HepG2 (cell line): ENCODE data around the gene ZC3H18. TPM values are rescaled to one million over a fixed set of nuclear protein-coding genes. Genes with fewer than 3 reads are reported as not detected.
A peak's percentile ranks its signal among the peaks of the same experiment; 100 is the strongest.

Source experiments
- ATF7-NPFF ChIP-seq: sonication (generic); formaldehyde crosslinking; IDR thresholded peaks from 2 replicates; pipeline ENCODE4 v1.8.1; 2023; ENCODE audit warnings: mild to moderate bottlenecking, low read depth, missing genetic modification reagents, moderate library complexity
- BORCS8-MEF2B ChIP-seq: sonication (generic); formaldehyde crosslinking; IDR thresholded peaks from 2 replicates; pipeline ENCODE4 v1.8.0; 2022; ENCODE audit warnings: mild to moderate bottlenecking, missing genetic modification reagents
- CBX2 ChIP-seq, 2 experiments: fragments of 200-600 bp in 1 of 2; sonication (generic); formaldehyde crosslinking in 1 of 2; IDR thresholded peaks; 2 replicates each; pipeline versions ENCODE4 v1.7.0 to v1.8.1; 2018 to 2022; ENCODE audit warnings: low read depth in 2 of 2, low read length in 1 of 2, mild to moderate bottlenecking in 1 of 2, missing genetic modification reagents in 1 of 2
- DMTF1 ChIP-seq: sonication (generic); formaldehyde crosslinking; IDR thresholded peaks from 2 replicates; pipeline ENCODE4 v1.4.0; 2020; ENCODE audit warnings: mild to moderate bottlenecking, missing genetic modification reagents
- DR1 ChIP-seq: sonication (generic); formaldehyde crosslinking; IDR thresholded peaks from 2 replicates; pipeline ENCODE4 v1.8.0; 2021; ENCODE audit warnings: mild to moderate bottlenecking, missing genetic modification reagents, inconsistent platforms
- FIP1L1 ChIP-seq: fragments of 200-400 bp; formaldehyde crosslinking; IDR thresholded peaks from 2 replicates; pipeline ENCODE4 v1.6.1; 2018; ENCODE audit warnings: low read depth, mild to moderate bottlenecking, low read length, moderate library complexity, borderline replicate concordance; ENCODE audit not compliant: insufficient read depth
- FOXA1 ChIP-seq, 2 experiments: fragments of 450-650 bp in 1 of 2; sonication (generic) in 1 of 2; formaldehyde crosslinking in 1 of 2; IDR thresholded peaks; 2 replicates each; pipeline versions ENCODE4 v1.4.0 to v1.6.1; 2016 to 2020; ENCODE audit warnings: missing genetic modification reagents in 1 of 2
- LCORL ChIP-seq, 2 experiments: fragments of 450-650 bp in 1 of 2; sonication (generic) in 1 of 2; formaldehyde crosslinking in 1 of 2; IDR thresholded peaks; 2 replicates each; pipeline versions ENCODE4 v1.5.0 to v1.6.1; 2017 to 2020; ENCODE audit warnings: antibody characterized with exemption in 1 of 2, missing genetic modification reagents in 1 of 2
- PRDM4 ChIP-seq: sonication (generic); formaldehyde crosslinking; IDR thresholded peaks from 2 replicates; pipeline ENCODE4 v1.9.0; 2021; ENCODE audit warnings: missing genetic modification reagents, borderline replicate concordance
- U2AF2 ChIP-seq: fragments of 200-400 bp; formaldehyde crosslinking; IDR thresholded peaks from 2 replicates; pipeline ENCODE4 v1.6.1; 2017; ENCODE audit warnings: low read depth, mild to moderate bottlenecking, low read length
- ZBTB43 ChIP-seq: sonication (generic); formaldehyde crosslinking; conservative IDR thresholded peaks from 2 replicates; pipeline ENCODE4 v1.4.0; 2020; ENCODE audit warnings: missing genetic modification reagents
- ZNF224 ChIP-seq: sonication (generic); formaldehyde crosslinking; IDR thresholded peaks from 2 replicates; pipeline ENCODE4 v1.5.0; 2020; ENCODE audit warnings: mild to moderate bottlenecking, missing genetic modification reagents
- ZNF30 ChIP-seq: sonication (generic); formaldehyde crosslinking; IDR thresholded peaks from 2 replicates; pipeline ENCODE4 v1.5.0; 2020; ENCODE audit warnings: mild to moderate bottlenecking, missing genetic modification reagents
- ZNF430 ChIP-seq: sonication (generic); formaldehyde crosslinking; IDR thresholded peaks from 2 replicates; pipeline ENCODE4 v1.9.0; 2021; ENCODE audit warnings: mild to moderate bottlenecking, missing genetic modification reagents
- ZNF781 ChIP-seq: sonication (generic); formaldehyde crosslinking; IDR thresholded peaks from 2 replicates; pipeline ENCODE4 v1.5.1; 2020; ENCODE audit warnings: borderline replicate concordance, mild to moderate bottlenecking, missing genetic modification reagents; ENCODE audit errors: not compliant biosample characterization
- ZNF839 ChIP-seq: sonication (generic); formaldehyde crosslinking; IDR thresholded peaks from 2 replicates; pipeline ENCODE4 v1.4.0; 2020; ENCODE audit warnings: missing genetic modification reagents, mild to moderate bottlenecking, borderline replicate concordance
- polyA plus RNA-seq, 8 experiments: library from polyadenylated mRNA; depleted of rRNA in 3 of 8; stranded (reverse) in 7 of 8; unstranded in 1 of 8; fragments of >200 nt; fragmentation: Illumina TruSeq in 4 of 8; extraction: Trizol in 4 of 8; gene quantifications; 2 replicates each; pipeline versions ENCODE4 v1.2.1 to v1.2.3, GENCODE V29; 2011 to 2016; ENCODE audit warnings: low read depth in 4 of 8, missing spikeins in 1 of 8, mixed read lengths in 1 of 8; ENCODE audit not compliant: insufficient read depth in 1 of 8
- total RNA-seq, 5 experiments: library from RNA; depleted of rRNA; stranded (reverse); fragments of >200 nt; fragmentation: Illumina TruSeq; extraction: Trizol; gene quantifications; 2 replicates each; pipeline ENCODE4 v1.2.3, GENCODE V29; 2016; ENCODE audit warnings: low read depth in 1 of 5
- TF ChIP-seq, protein P1 (sequence below): sonication (generic); formaldehyde crosslinking; IDR thresholded peaks from 2 replicates; pipeline ENCODE4 v1.8.0; 2022; ENCODE audit warnings: low read depth, missing genetic modification reagents

ZC3H18 gene
- total and polyA plus RNA-seq, 2 of the 13 experiments (the other 11 are each of a cell fraction or from before 2014, with no cell fraction given) = 11.2 to 27.4 TPM

GRCh38 chr16:88527186-88527936 is 42.8 kb upstream of the ZC3H18 start (continued):
- TF ChIP-seq ZNF224 (CRISPR knock-in tag) (no peak), FIP1L1 (no peak), ZNF839 (CRISPR knock-in tag) (peak; percentile 67; the same call in 1 of the 2 replicates), CBX2 (IDR thresholded peaks at IDR 0.05; ENCODE audit: low read depth, low read length) (no peak), CBX2 (CRISPR knock-in tag; IDR thresholded peaks at IDR 0.05; ENCODE audit: low read depth) (no peak), DR1 (no peak), DMTF1 (CRISPR knock-in tag) (no peak), BORCS8-MEF2B (CRISPR knock-in tag) (peak; percentile 50; the same call in 1 of the 2 replicates), FOXA1 (IDR thresholded peaks at IDR 0.05) (no peak), FOXA1 (CRISPR knock-in tag; IDR thresholded peaks at IDR 0.05) (no peak), ZNF30 (CRISPR knock-in tag) (no peak), PRDM4 (CRISPR knock-in tag) (no peak), LCORL (IDR thresholded peaks at IDR 0.05) (no peak), LCORL (CRISPR knock-in tag; IDR thresholded peaks at IDR 0.05) (no peak), ATF7-NPFF (no peak), ZNF430 (CRISPR knock-in tag) (no peak), U2AF2 (no peak), ZNF781 (CRISPR knock-in tag) (peak; percentile 49), ZBTB43 (CRISPR knock-in tag) (no peak)
- TF ChIP-seq, protein P1, sequence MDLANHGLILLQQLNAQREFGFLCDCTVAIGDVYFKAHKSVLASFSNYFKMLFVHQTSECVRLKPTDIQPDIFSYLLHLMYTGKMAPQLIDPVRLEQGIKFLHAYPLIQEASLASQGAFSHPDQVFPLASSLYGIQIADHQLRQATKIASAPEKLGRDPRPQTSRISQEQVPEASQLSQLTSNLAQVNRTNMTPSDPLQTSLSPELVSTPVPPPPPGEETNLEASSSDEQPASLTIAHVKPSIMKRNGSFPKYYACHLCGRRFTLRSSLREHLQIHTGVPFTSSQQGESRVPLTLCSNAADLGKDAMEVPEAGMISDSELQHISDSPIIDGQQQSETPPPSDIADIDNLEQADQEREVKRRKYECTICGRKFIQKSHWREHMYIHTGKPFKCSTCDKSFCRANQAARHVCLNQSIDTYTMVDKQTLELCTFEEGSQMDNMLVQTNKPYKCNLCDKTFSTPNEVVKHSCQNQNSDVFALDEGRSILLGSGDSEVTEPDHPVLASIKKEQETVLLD = no peak
